HG02623 (cell line): ENCODE measurements around the gene DCUN1D2.

Source experiments
- ATAC-seq: cut with Tn5 transposase; IDR thresholded peaks from one replicate; pipeline ENCODE4 v1.9.1; 2021; ENCODE audit warnings: moderate library complexity; ENCODE audit not compliant: unreplicated experiment

Gene DCUN1D2

DNA sequence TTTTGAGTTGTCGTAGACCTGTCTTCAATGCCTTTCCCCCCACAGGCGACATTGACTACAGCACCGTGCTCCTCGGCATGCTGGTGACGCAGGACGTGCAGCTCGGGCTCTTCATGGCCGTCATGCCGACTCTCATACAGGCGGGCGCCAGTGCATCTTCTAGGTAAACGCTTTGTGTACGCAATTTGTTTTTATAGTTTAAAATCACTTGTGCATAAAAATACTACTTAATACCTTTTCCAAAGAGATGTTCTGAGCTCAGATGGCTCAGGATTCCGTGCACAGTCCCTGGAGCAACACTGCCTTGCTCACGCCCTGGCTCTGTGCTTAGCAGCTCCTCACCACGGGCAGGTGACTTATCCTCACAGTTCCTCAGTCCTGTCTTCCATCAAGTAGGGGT, 30.1 kb upstream of the DCUN1D2 start:
- ATAC-seq, result no peak

- ATAC-seq, result no peak
Measured at GRCh38 chr13:113519556-113519955, 29.0 kb upstream of the DCUN1D2 start.

DNA sequence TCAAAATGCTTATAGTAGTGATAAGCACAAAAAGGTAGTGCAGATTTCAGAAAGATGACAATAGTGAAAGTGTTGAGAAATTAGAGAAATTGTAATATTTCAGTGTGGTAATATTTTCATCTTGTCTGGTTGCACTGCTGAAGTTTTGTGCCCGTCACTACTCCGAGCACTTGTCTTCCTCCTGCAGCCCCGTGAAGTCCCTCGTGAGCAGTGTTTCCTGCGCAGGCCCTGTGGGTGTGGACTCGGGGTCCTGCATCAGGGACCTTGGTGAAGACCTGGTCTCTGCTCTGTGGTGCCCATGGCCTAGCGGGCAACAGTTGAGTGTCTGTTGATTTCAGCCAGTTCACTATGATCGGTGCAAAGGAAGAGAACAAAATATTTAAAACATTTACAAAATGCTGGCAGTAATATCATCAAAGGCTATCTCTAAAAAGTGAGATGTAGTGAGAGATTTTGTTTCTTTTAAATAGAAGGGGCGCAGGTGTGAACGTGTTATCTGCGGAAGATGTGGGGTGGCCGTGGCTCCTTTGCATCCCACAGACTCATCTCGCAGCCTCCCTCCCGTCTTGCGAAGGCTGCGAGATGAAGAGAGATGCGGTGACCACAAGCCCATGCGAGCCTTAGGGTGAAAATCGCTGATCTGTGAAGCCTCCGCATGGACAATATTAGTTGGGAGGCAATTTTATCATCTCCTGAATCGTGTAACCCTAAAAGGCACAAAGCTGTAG, 27.7 kb upstream of the DCUN1D2 start:
- no peak for ATAC-seq

GRCh38 chr13:113514847-113515246, 24.3 kb upstream of the DCUN1D2 start:
- no peak for ATAC-seq

DNA sequence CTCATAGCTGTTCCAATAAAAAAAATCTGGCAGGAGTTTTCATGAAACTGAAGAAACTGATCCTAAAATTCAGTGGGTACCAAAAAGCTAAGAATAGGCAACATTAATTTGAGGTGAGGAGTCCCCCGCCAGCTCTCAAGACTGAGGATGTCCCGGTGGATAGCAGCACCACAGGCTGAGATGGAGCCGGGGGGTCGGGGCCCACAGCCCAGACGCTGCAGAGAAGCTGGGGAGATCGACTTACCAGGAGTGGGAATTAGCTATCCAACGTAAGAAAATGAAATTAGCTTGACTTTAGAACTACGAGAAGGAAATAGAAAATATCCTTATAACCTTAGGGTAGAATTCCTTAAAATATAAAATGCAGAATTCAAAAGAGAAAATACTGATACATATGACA, 23.2 kb upstream of the DCUN1D2 start:
- no peak for ATAC-seq

GRCh38 chr13:113511361-113511760, 20.9 kb upstream of the DCUN1D2 start:
- ATAC-seq, result no peak

DNA sequence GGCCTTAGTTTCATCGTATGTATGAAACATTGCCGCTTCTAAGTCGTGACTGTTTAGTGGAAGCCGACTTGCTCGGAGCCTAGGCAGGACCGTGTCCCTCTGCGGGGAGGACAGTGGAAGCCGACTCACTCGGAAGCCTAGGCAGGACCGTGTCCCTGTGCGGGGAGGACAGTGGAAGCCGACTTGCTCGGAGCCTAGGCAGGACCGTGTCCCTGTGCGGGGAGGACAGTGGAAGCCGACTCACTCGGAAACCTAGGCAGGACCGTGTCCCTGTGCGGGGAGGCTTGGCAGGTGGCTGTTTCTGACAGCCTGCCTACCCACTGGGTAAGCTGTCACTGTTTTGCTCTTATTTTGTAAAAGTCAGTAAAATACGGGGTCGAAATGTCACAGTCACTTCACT, 20.4 kb upstream of the DCUN1D2 start:
- no peak for ATAC-seq

DNA sequence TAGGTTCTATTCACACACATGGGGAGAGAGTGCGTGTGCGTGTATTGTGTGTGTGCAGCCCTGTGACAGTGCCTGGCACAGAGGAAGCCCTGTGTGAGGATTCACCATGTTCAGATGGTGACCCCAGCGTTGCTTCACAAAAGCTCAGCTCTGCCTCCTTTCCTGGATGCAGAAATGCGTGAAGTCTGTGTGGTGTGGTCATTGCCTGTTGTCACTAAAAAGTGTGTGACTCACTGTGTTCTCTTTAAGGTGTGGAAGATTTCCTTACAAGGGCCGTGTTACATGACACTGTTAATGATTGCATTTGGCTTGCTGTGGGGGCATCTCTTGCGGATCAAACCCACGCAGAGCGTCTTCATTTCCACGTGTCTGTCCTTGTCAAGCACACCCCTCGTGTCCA, 19.5 kb upstream of the DCUN1D2 start:
- ATAC-seq, result no peak

DNA sequence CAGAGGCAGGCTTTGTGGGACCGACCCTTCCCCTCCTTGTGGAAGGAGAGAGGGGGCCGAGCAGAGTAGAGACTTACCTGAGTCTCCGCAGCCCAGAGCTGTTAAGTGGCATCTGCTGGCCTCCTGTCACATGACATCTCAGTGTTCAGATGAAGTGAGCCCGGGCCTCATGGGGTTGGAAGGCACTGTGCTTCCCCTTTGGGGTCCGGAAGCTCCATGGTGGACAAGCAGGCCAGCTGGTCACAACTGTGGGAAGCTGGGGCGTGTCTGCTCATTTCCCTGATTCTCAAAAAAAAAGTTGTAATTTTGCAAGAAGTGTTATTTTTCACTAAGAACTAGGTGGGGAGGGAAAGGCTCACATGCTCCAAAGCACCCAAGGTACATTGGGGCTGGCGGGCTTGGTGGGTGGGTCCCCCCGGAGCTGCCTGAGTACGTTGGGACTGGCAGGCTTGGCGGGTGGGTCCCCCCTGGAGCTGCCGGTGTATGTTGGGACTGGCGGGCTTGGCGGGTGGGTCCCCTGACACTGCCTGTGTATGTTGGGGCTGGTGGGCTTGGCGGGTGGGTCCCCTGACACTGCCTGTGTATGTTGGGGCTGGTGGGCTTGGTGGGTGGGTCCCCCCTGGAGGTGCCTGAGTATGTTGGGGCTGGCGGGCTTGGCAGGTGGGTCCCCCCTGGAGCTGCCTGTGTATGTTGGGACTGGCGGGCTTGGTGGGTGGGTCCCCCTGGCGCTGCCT, 18.2 kb upstream of the DCUN1D2 start:
- no peak for ATAC-seq

DNA sequence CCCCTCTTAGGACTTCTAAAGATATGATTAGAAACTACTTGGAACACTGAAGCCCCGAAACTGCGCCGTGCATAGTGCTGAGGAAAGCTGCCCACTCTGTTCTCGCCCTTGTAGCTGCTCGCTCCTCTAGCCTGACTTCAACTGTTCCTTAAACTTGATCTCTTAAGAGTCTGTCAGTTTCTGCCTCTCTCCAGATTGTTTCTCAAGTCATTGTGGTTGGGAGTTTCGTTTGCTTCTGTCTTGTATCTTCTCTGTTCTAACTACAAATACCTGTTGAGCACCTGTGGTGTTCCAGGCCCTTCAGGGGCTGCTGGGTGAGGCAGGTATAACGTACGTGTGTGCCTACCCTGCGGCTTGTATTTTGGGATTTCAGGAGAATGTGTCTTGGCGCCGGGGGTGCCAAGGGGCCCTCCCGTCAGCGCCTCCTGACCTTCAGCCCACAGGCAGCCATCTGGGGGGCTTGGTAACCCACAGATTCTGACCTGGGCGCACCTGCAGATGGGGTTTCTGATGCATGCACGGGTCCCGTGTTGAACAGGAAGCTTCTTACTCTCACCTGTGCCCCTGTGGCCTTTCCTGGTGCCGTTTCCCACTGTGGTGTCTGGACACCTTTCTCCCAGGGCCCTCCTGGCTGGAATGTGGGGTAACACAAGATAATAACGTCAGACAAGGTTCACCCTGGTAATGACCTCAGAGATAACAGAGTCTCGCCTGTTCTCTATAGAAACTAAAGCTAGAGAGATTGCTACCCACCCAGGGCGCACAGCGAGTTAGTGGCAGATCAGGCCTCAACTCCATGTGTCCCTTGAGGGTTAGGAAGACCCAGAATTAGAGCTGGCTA, 17.2 kb upstream of the DCUN1D2 start:
- no peak for ATAC-seq

- ATAC-seq, result no peak
Measured at GRCh38 chr13:113506871-113507388, 16.4 kb upstream of the DCUN1D2 start.

DNA sequence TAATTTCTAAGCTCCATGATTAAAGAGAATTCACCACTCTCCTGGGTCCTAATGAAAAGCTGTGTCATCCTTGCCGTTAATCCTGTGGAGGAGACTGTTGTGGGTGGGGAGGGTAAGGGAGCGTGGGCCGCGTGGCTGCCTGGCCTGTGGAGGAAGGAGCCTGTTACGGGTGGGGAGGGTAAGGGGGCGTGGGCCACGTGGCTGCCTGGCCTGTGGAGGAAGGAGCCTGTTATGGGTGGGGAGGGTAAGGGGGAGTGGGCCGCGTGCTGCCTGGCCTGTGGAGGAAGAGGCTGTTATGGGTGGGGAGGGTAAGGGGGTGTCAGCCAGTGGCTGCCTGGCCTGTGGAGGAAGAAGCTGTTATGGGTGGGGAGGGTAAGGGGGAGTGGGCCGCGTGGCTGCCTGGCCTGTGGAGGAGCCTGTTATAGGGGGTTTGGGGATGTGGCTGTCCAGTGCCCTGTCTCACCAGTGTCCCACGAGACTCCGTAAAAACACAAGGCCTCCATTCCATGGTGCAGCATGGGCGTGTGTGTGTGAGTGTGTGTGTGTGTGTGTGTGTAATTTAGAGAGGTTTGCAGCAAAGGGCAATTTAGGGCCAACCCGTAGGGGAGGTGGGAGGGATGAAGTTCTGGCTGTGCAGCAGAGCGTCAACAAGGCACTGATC, 15.6 kb upstream of the DCUN1D2 start:
- no peak for ATAC-seq

DNA sequence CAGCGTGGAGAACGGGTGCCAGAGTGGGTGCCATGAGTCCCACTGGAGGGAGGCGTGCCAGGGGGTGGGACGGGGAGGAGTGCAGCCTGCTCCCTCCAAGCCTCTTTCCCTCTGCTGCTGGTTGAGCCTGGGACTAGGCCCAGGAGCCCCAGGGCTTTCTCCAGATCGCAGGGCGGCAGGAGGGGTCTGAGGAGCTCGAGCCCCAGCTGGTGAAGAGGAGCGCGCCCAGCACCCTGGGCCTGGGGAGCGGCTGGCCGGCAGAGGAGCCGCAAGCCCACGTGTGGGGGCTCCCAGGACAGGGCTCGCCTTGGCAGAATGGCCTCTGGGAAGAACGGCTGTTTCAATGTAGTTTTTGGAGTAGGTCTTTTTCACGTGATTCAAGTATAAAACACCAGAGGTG, 12.2 kb upstream of the DCUN1D2 start:
- ATAC-seq, result no peak

DNA sequence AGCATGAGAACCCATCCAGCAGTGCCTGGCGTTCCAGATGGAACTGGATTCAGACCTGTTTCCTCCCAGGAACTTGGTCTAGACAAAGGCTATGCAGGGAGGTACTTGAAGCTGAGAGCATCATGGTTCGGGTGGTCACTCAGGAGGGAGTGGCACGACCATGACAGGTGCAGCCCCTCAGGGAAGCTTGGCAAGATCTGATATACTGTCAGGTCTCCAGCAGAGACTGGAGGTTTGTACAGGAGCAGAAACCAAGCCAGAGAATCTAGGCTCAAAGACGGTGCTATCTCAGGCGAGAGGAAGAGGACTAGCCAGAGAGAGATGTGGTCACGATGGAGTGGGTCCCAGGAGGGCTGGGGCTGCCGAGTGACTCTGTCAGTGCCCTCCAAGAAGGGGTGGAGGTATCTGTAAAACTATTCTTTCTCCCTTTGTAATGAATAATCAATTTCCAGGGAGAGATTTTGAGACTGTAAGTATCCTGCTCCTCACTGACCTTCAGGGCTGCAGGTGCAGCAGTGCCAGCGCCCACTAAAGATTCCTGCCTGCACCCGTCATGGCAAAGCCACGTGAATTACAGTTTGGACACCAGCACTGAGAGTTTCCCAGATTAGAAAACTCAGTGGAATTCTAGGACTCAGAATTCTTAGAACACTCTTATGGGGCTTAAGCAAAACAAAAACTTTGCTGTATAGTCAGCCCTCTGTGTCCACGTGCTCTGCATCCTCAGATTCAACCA, 10.2 kb upstream of the DCUN1D2 start:
- ATAC-seq, result no peak

DNA sequence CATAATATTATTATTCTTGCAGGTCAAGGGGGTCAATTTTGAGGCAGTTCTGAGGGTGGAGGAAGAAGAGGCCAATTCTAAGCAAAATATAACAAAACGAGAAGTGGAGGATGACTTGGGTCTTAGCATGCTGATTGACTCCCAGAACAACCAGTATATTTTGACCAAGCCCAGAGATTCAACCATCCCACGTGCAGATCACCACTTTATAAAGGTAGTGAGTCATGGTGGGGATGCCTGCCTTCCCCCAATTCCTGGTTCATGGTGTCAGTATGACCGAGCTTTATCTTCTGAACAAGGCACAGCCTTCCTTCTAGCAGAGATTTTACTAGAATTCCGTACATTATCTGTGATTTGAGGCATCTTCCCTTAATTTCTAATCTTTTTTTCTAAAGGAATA, 9.4 kb upstream of the DCUN1D2 start:
- no peak for ATAC-seq

DNA sequence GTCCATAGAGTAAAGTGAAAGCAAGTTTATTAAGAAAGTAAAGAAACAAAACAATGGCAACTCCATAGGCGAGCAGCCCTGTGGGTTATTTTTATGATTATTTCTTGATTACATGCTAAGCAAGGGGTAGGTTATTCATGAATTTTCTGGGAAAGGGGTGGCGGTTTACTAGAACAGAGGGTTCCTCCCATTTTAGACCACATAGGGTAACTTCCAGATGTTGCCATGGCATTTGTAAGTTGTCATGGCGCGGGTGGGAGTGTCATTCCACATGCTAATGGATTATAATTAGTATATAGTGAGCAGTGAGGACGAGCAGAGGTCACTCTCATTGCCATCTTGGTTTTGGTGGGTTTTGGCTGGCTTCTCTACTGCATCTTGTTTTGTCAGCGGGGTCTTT, 8.4 kb upstream of the DCUN1D2 start:
- no peak for ATAC-seq

DNA sequence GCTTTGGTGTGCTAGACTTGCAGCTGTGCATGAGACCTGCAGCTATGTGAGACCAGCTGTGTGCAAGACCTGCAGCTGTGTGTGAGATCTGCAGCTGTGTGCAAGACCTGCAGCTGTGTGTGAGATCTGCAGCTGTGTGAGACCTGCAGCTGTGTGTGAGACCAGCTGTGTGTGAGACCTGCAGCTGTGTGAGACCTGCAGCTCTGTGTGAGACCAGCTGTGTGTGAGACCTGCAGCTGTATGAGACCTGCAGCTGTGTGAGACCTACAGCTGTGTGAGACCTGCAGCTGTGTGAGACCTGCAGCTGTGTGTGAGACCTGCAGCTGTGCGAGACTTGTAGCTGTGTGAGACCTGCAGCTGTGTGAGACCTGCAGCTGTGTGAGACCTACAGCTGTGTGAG, 6.7 kb upstream of the DCUN1D2 start:
- ATAC-seq, result no peak

GRCh38 chr13:113495494-113496210, 5.1 kb upstream of the DCUN1D2 start:
- no peak for ATAC-seq

- no peak for ATAC-seq
Measured at GRCh38 chr13:113493315-113493951, 2.9 kb upstream of the DCUN1D2 start.
